Osteoblast (primary cell): ENCODE measurements around the gene HOXB8. TPM values are rescaled to one million over a fixed set of nuclear protein-coding genes. Genes with fewer than 3 reads are reported as not detected.

ENCODE experiments used
- DNase-seq: peaks from one replicate; pipeline ENCODE4 v3.0.0; 2011; ENCODE audit warnings: low spot score, mixed read lengths; ENCODE audit not compliant: insufficient read length; ENCODE audit errors: missing footprints
- H2AFZ ChIP-seq: 2 replicates; pipeline ENCODE4 v1.6.0; 2011; ENCODE audit warnings: mild to moderate bottlenecking, low read length
- H3K27ac ChIP-seq: 2 replicates; pipeline ENCODE4 v1.5.1; 2011; ENCODE audit warnings: mild to moderate bottlenecking, low read depth, low read length, moderate library complexity
- H3K27me3 ChIP-seq: 2 replicates; pipeline ENCODE4 v1.6.0; 2012; ENCODE audit warnings: mild to moderate bottlenecking, control low read depth, inconsistent platforms, low read length, moderate library complexity; ENCODE audit not compliant: insufficient read depth
- H3K36me3 ChIP-seq: 2 replicates; pipeline ENCODE4 v1.5.1; 2011; ENCODE audit warnings: mild to moderate bottlenecking, low read length, control low read depth, moderate library complexity; ENCODE audit not compliant: insufficient read depth
- H3K4me1 ChIP-seq: 2 replicates; pipeline ENCODE4 v1.5.1; 2011; ENCODE audit warnings: mild to moderate bottlenecking, low read length, control low read depth, moderate library complexity; ENCODE audit not compliant: insufficient read depth
- H3K4me2 ChIP-seq: 2 replicates; pipeline ENCODE4 v1.6.0; 2011; ENCODE audit warnings: mild to moderate bottlenecking, low read length; ENCODE audit not compliant: insufficient read depth
- H3K4me3 ChIP-seq: fragments of 200-600 bp; sonication (generic); 3 replicates; pipeline ENCODE4 v1.5.1; 2012; ENCODE audit warnings: mild to moderate bottlenecking, low read length, inconsistent platforms; ENCODE audit not compliant: insufficient read depth
- H3K79me2 ChIP-seq: 2 replicates; pipeline ENCODE4 v1.6.0; 2012; ENCODE audit warnings: mild to moderate bottlenecking, low read length, control low read depth, inconsistent platforms; ENCODE audit not compliant: insufficient read depth
- H3K9me3 ChIP-seq: 2 replicates; pipeline ENCODE4 v1.5.1; 2011; ENCODE audit warnings: low read depth, low read length, control low read depth
- H4K20me1 ChIP-seq: 2 replicates; pipeline ENCODE4 v1.6.0; 2012; ENCODE audit warnings: mild to moderate bottlenecking, low read length, control low read depth; ENCODE audit not compliant: insufficient read depth
- total RNA-seq: library from RNA; depleted of rRNA; stranded (reverse); fragments of >200 nt; gene quantifications from 2 replicates; pipeline ENCODE4 v1.2.3, GENCODE V29; 2012
- TF ChIP-seq, protein P1 (sequence below): IDR thresholded peaks from 2 replicates; pipeline ENCODE4 v1.5.1; 2011; ENCODE audit warnings: mild to moderate bottlenecking, low read depth, low read length, moderate library complexity; ENCODE audit errors: extremely low read depth

HOXB8 gene
- total RNA-seq, 1 donor, result not detected

- no peaks in the 10 kb centered on the region for H3K79me2 ChIP-seq
- DNase-seq, result no peak
- TF ChIP-seq, protein P1, sequence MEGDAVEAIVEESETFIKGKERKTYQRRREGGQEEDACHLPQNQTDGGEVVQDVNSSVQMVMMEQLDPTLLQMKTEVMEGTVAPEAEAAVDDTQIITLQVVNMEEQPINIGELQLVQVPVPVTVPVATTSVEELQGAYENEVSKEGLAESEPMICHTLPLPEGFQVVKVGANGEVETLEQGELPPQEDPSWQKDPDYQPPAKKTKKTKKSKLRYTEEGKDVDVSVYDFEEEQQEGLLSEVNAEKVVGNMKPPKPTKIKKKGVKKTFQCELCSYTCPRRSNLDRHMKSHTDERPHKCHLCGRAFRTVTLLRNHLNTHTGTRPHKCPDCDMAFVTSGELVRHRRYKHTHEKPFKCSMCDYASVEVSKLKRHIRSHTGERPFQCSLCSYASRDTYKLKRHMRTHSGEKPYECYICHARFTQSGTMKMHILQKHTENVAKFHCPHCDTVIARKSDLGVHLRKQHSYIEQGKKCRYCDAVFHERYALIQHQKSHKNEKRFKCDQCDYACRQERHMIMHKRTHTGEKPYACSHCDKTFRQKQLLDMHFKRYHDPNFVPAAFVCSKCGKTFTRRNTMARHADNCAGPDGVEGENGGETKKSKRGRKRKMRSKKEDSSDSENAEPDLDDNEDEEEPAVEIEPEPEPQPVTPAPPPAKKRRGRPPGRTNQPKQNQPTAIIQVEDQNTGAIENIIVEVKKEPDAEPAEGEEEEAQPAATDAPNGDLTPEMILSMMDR, result no peak
- H3K36me3 ChIP-seq, result no peaks in the 10 kb centered on the region
- no peaks in the 10 kb centered on the region for H3K9me3 ChIP-seq
- no peak overlapping the region for H3K27ac ChIP-seq
- no peak overlapping the region for H3K4me2 ChIP-seq
- H4K20me1 ChIP-seq, result no peaks in the 10 kb centered on the region
- H3K27me3 ChIP-seq, result peaks cover 97% of the 10 kb centered on the region
- H3K4me1 ChIP-seq, result no peaks in the 10 kb centered on the region
- no peak overlapping the region for H3K4me3 ChIP-seq
- no peak overlapping the region for H2AFZ ChIP-seq
Observed at GRCh38 chr17:48575673-48576478, 39.2 kb downstream of the HOXB8 start.

DNA sequence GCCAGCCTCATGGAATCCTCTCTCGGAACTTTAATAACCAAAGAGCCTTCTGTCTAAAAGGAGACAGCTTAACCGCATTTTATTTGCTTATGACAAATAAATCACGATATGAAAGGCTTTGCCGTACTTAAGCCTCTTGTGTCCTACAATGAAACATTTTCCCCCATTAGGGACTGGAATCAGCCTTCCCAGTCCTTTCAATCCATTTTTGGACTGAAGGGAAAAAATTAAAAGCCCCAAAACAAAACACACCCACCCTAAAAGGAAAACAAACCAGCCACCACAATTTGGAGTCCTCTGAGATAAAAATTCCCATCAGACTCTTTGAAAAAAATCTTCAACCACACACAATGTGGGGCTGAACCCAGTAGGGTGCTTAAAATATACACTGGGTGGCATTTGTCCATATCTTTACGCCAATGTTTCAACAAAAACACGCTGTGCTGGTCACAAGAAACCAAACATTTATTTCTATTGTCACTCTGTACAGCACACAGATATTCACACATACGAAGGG, 40.0 kb downstream of the HOXB8 start:
- no peaks in the 10 kb centered on the region for H4K20me1 ChIP-seq
- peaks cover 97% of the 10 kb centered on the region for H3K27me3 ChIP-seq
- H3K36me3 ChIP-seq, result no peaks in the 10 kb centered on the region
- H3K4me3 ChIP-seq, result no peak overlapping the region
- no peak overlapping the region for H3K4me2 ChIP-seq
- no peaks in the 10 kb centered on the region for H3K79me2 ChIP-seq
- TF ChIP-seq, protein P1, result no peak
- no peak for DNase-seq
- H2AFZ ChIP-seq, result no peak overlapping the region
- H3K27ac ChIP-seq, result no peak overlapping the region
- no peaks in the 10 kb centered on the region for H3K4me1 ChIP-seq
- H3K9me3 ChIP-seq, result no peaks in the 10 kb centered on the region

DNA sequence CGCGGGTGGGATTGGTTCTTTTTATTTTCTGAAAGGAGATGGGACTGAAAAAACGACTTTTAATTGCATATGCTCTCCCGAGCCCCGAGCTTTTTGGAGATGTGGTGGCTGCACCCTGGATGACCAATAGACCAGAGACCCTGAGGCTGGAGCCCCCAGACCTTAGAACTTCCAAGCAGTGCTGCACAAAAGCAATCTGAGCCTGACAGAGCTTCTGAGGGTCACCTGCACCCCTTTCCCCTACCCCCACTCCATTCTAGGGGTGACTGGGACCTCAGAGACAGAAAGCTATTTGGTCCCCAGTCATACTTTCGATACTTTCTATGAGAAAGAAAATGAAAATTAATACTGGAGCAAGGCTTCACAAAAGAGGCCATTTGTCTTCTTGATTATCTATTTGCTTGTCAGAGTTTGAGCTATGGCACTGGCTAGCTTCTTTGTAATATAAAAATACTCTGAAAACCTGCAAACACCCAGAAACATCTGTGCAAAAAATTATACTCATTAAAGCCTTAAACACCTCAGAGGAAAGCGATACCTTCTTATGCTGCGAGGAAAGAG, 40.5 kb downstream of the HOXB8 start:
- Histone ChIP-seq H3K4me2 (no peak overlapping the region), H3K36me3 (no peaks in the 10 kb centered on the region), H3K27ac (no peak overlapping the region), H3K79me2 (no peaks in the 10 kb centered on the region), H3K9me3 (no peaks in the 10 kb centered on the region), H3K27me3 (peaks cover 97% of the 10 kb centered on the region), H2AFZ (no peak overlapping the region), H4K20me1 (no peaks in the 10 kb centered on the region), H3K4me3 (no peak overlapping the region), H3K4me1 (no peaks in the 10 kb centered on the region)
- DNase-seq, result no peak
- TF ChIP-seq, protein P1, result no peak

GRCh38 chr17:48571826-48572417, 43.2 kb downstream of the HOXB8 start:
- TF ChIP-seq, protein P1, result no peak
- no peak for DNase-seq
- Histone ChIP-seq H3K27me3 (peaks cover 99% of the 10 kb centered on the region), H4K20me1 (no peaks in the 10 kb centered on the region), H3K36me3 (no peaks in the 10 kb centered on the region), H3K27ac (no peak overlapping the region), H3K79me2 (no peaks in the 10 kb centered on the region), H3K4me1 (no peaks in the 10 kb centered on the region), H3K4me3 (no peak overlapping the region), H3K9me3 (no peaks in the 10 kb centered on the region), H3K4me2 (no peak overlapping the region), H2AFZ (no peak overlapping the region)
